Ishikawa (cell line): Measurements from ENCODE around the gene MACROD2.

Source experiments
- CREB1 ChIP-seq: IDR thresholded peaks from 2 replicates; pipeline ENCODE4 v1.6.1; 2012; ENCODE audit warnings: low read depth
- EGR1 ChIP-seq: IDR thresholded peaks from 2 replicates; pipeline ENCODE4 v1.6.1; 2012
- EP300 ChIP-seq: IDR thresholded peaks from 2 replicates; pipeline ENCODE4 v1.6.1; 2012; ENCODE audit warnings: borderline replicate concordance
- FOXM1 ChIP-seq: IDR thresholded peaks from 2 replicates; pipeline ENCODE4 v1.6.1; 2012; ENCODE audit warnings: low read depth, borderline replicate concordance
- NFIC ChIP-seq: IDR thresholded peaks from 2 replicates; pipeline ENCODE4 v1.6.1; 2012
- TAF1 ChIP-seq: IDR thresholded peaks from 2 replicates; pipeline ENCODE4 v1.6.1; 2012; ENCODE audit warnings: low read depth, mild to moderate bottlenecking
- TCF12 ChIP-seq: IDR thresholded peaks from 2 replicates; pipeline ENCODE4 v1.6.1; 2012; ENCODE audit warnings: low read depth
- TEAD4 ChIP-seq: IDR thresholded peaks from 2 replicates; pipeline ENCODE4 v1.6.1; 2012
- ZBTB7A ChIP-seq: IDR thresholded peaks from 2 replicates; pipeline ENCODE4 v1.6.1; 2012; ENCODE audit warnings: low read depth
- TF ChIP-seq, protein P1 (sequence below): IDR thresholded peaks from 2 replicates; pipeline ENCODE4 v1.6.1; 2012
- TF ChIP-seq, protein P2 (sequence below): IDR thresholded peaks from 2 replicates; pipeline ENCODE4 v1.6.1; 2012

DNA sequence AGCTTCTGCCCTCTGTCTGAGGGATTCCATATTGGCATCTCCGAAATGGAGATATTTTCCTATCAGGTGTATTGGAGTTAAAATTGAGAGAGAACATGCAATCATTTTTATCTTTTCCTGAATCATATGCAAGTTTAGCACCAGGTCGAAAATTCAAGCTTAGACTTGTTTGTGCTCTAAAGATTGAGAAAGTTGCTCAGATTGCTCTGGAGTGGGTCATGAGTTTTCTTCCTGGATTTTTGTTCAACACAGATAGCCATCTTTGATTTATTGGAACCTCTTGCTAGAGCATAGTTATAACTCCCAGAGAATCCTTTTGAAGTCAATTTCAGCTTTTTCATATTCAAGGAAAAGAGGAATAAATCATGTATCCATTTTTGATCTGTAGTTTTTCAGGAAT is 715.6 kb downstream of the MACROD2 start:
- TF ChIP-seq NFIC (no peak), TCF12 (no peak), EP300 (no peak), FOXM1 (no peak), CREB1 (no peak), ZBTB7A (no peak), EGR1 (no peak), TAF1 (no peak), TEAD4 (no peak)
- TF ChIP-seq, protein P1, sequence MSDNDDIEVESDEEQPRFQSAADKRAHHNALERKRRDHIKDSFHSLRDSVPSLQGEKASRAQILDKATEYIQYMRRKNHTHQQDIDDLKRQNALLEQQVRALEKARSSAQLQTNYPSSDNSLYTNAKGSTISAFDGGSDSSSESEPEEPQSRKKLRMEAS, result no peak
- TF ChIP-seq, protein P2, sequence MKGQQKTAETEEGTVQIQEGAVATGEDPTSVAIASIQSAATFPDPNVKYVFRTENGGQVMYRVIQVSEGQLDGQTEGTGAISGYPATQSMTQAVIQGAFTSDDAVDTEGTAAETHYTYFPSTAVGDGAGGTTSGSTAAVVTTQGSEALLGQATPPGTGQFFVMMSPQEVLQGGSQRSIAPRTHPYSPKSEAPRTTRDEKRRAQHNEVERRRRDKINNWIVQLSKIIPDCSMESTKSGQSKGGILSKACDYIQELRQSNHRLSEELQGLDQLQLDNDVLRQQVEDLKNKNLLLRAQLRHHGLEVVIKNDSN, result no peak
